RWPE1 (cell line): ENCODE data around the gene USP13.

Source experiments
- CTCF ChIA-PET: fragments of 350-600 bp; sonication (Branson Sonifier 250); formaldehyde crosslinking; extraction: SDS; loops from one replicate; lab custom pipeline; 2021; lab: Yijun Ruan, JAX
- POLR2A ChIA-PET: fragments of 400-600 bp; formaldehyde crosslinking; extraction: SDS; loops from one replicate; lab custom pipeline; 2020; ENCODE audit warnings: antibody characterized with exemption; ENCODE audit not compliant: low non-redundant PET; lab: Yijun Ruan, JAX
- DNase-seq: peaks from one replicate; pipeline ENCODE4 v3.0.0; 2012; ENCODE audit warnings: low spot score
- H3K27ac ChIP-seq: fragments of 450-650 bp; 2 replicates; pipeline ENCODE4 v1.5.1; 2017
- CTCF ChIP-seq: fragments of 450-650 bp; conservative IDR thresholded peaks from 2 replicates; pipeline ENCODE4 v1.5.1; 2017; ENCODE audit warnings: low read depth, mild to moderate bottlenecking

The USP13 gene

GRCh38 chr3:179788996-179789395 lies 136.2 kb downstream of the USP13 start:
- DNase-seq, result no peak
- no peak overlapping the region for H3K27ac ChIP-seq
- no peak for TF ChIP-seq CTCF
- CTCF ChIA-PET, result interaction anchor here (0.6 kb wide), 1 partner anchor 21 kb away, joined by 3 read pairs; no protein-coding TSS in a partner anchor
- POLR2A ChIA-PET, result no interaction called here

GRCh38 chr3:179791793-179792192 lies 139.0 kb downstream of the USP13 start:
- ChIA-PET CTCF (no interaction called here), POLR2A (no interaction called here)
- DNase-seq, result no peak
- no peak for TF ChIP-seq CTCF
- no peak overlapping the region for H3K27ac ChIP-seq

GRCh38 chr3:179794355-179794754 lies 141.5 kb downstream of the USP13 start:
- no peak overlapping the region for H3K27ac ChIP-seq
- DNase-seq, result no peak
- TF ChIP-seq CTCF, result no peak
- ChIA-PET CTCF (interaction anchor here (0.7 kb wide), 1 partner anchor 51 kb away, joined by 3 read pairs; no protein-coding TSS in a partner anchor), POLR2A (no interaction called here)

- TF ChIP-seq CTCF, result no peak
- DNase-seq, result no peak
- H3K27ac ChIP-seq, result no peak overlapping the region
- ChIA-PET POLR2A (no interaction called here), CTCF (no interaction called here)
Measured at GRCh38 chr3:179796421-179796820, 143.6 kb downstream of the USP13 start.

GRCh38 chr3:179797192-179797591 lies 144.4 kb downstream of the USP13 start:
- no peak overlapping the region for H3K27ac ChIP-seq
- no peak for TF ChIP-seq CTCF
- ChIA-PET CTCF (no interaction called here), POLR2A (no interaction called here)
- no peak for DNase-seq

GRCh38 chr3:179801263-179801662 lies 148.4 kb downstream of the USP13 start:
- ChIA-PET CTCF (interaction anchor here (1.1 kb wide), 1 partner anchor 10 kb away, joined by 3 read pairs; no protein-coding TSS in a partner anchor), POLR2A (interaction anchor here (0.7 kb wide), 1 partner anchor 97 kb away, joined by 3 read pairs; no protein-coding TSS in a partner anchor)
- peak; percentile 6 for DNase-seq
- TF ChIP-seq CTCF, result no peak
- H3K27ac ChIP-seq, result no peak overlapping the region
